Right atrium auricular region (tissue), 2 donors: ENCODE measurements around the gene WDR18. TPM values are rescaled to one million over a fixed set of nuclear protein-coding genes. Genes with fewer than 3 reads are reported as not detected.

Experiments
- DNase-seq: peaks from one replicate; pipeline ENCODE4 v3.0.0-alpha.2; 2019; ENCODE audit warnings: low spot score
- H3K27ac ChIP-seq, 2 donors: fragments of 200-600 bp; sonication (generic); 1 replicate in 1 of 2; 2 replicates in 1 of 2; pipeline ENCODE4 v1.5.1; 2016 to 2019
- H3K27me3 ChIP-seq, 2 donors: fragments of 200-600 bp; sonication (generic); one replicate each; pipeline versions ENCODE4 v1.5.1 to v1.6.0; 2017 to 2019
- H3K36me3 ChIP-seq: fragments of 200-600 bp; sonication (generic); one replicate; pipeline ENCODE4 v1.5.1; 2016
- H3K4me1 ChIP-seq, 2 donors: fragments of 200-600 bp; sonication (generic); one replicate each; pipeline versions ENCODE4 v1.5.1 to v1.6.0; 2017 to 2019
- H3K4me3 ChIP-seq, 2 donors: fragments of 200-600 bp; sonication (generic); 1 replicate in 1 of 2; 2 replicates in 1 of 2; pipeline ENCODE4 v1.5.1; 2017 to 2019; ENCODE audit warnings: mild to moderate bottlenecking in 1 of 2, moderate library complexity in 1 of 2
- H3K9me3 ChIP-seq, 2 donors: fragments of 200-600 bp; sonication (generic); one replicate each; pipeline ENCODE4 v1.5.1; 2019
- total RNA-seq, 2 donors: library from RNA; depleted of rRNA; stranded (reverse); fragments of >200 nt; gene quantifications; one replicate each; pipeline ENCODE4 v1.1.0, GENCODE V29; 2016
- TF ChIP-seq, protein P1 (sequence below), 2 donors: fragments of 200-600 bp; sonication (generic); IDR thresholded peaks; one replicate each; pipeline ENCODE4 v1.5.1; 2019; ENCODE audit warnings: antibody characterized with exemption in 2 of 2

Gene WDR18
- total RNA-seq, 2 donors from 2014 or later: 13.3 to 24.9 TPM

DNA sequence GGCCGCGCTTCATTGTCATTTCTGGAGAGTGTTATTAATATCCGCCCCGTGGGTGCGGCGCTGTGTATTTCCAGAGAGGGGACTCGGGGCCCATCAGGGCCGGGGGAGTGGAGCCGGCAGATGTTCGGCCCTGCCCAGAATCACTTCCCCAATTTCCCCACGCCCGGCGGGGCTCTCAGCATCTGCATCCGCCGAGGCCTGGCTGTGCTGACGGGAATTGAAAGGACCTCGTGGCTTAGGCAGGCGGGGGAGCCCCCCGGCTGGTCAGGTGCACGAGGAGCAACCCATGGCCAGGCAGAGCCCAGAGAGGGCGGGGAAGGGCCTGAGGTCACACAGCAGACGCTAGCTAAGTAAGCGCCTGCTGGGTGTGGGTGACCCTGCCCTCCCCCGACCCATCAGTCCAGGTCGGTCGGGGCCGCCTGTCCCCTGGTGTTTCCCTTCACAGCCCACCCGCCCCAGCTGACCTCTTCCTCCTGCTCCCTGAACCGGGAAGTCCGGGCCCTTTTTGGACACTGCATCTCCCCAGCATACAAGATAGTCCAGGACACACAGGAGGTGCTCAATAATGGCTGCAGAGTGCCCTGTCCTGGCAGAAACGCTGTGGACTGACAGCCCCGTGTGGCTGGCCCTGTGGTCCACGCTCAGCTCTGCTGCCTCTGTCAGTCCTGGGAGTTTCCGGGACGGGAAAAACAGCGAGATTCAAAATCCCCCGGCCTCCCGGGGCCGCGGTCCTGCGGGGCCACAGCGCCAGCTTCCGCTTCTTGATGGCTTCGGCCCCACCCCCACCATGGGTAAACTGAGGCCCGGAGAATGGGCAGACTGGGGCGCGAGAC, 36.2 kb upstream of the WDR18 start:
- peaks cover 0 to 6% of the 10 kb centered on the region in 2 donors for H3K4me1 ChIP-seq
- no peaks in the 10 kb centered on the region for H3K36me3 ChIP-seq
- DNase-seq: no peak
- H3K27ac ChIP-seq: no peak overlapping the region
- H3K27me3 ChIP-seq: no peaks in the 10 kb centered on the region
- TF ChIP-seq, protein P1, sequence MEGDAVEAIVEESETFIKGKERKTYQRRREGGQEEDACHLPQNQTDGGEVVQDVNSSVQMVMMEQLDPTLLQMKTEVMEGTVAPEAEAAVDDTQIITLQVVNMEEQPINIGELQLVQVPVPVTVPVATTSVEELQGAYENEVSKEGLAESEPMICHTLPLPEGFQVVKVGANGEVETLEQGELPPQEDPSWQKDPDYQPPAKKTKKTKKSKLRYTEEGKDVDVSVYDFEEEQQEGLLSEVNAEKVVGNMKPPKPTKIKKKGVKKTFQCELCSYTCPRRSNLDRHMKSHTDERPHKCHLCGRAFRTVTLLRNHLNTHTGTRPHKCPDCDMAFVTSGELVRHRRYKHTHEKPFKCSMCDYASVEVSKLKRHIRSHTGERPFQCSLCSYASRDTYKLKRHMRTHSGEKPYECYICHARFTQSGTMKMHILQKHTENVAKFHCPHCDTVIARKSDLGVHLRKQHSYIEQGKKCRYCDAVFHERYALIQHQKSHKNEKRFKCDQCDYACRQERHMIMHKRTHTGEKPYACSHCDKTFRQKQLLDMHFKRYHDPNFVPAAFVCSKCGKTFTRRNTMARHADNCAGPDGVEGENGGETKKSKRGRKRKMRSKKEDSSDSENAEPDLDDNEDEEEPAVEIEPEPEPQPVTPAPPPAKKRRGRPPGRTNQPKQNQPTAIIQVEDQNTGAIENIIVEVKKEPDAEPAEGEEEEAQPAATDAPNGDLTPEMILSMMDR (IDR thresholded peaks at IDR 0.05): no peak
- H3K9me3 ChIP-seq: no peaks in the 10 kb centered on the region
- H3K4me3 ChIP-seq: no peak overlapping the region

DNA sequence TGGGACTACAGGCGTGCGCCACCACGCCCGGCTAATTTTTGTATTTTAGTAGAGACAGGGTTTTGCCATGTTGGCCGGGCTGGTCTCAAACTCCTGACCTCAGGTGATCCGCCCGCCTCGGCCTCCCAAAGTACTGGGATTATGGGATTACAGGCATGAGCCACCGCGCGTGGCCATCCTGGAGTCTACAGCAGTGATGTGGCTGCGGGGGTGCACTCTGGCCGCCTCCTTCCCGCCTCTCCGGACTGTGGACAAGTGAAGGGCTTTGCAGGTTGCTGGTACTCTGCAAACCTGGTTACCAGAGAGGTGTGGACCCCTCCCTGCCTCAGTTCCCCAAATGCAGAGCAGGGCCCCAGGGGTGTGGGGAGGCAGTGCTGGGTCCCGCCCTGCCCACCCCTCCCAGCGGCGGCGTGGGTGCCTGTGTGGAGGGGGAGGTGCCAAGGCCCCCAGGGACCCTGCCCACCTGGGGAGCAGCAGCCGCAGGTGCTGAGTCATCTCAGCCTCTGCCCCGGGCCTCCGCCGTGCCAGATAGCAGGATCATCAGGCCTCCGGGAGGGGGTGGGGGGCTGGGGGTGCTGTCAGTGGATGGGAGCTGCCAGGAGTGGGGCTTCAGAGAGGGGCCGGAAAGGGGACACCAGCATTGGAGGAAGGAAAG, 35.2 kb upstream of the WDR18 start:
- DNase-seq: no peak
- TF ChIP-seq, protein P1 (IDR thresholded peaks at IDR 0.05): no peak
- Histone ChIP-seq H3K36me3 (no peaks in the 10 kb centered on the region), H3K4me3 (no peak overlapping the region), H3K27ac (no peak overlapping the region), H3K4me1 (peaks cover 0 to 8% of the 10 kb centered on the region in 2 donors), H3K27me3 (no peaks in the 10 kb centered on the region), H3K9me3 (no peaks in the 10 kb centered on the region)

DNA sequence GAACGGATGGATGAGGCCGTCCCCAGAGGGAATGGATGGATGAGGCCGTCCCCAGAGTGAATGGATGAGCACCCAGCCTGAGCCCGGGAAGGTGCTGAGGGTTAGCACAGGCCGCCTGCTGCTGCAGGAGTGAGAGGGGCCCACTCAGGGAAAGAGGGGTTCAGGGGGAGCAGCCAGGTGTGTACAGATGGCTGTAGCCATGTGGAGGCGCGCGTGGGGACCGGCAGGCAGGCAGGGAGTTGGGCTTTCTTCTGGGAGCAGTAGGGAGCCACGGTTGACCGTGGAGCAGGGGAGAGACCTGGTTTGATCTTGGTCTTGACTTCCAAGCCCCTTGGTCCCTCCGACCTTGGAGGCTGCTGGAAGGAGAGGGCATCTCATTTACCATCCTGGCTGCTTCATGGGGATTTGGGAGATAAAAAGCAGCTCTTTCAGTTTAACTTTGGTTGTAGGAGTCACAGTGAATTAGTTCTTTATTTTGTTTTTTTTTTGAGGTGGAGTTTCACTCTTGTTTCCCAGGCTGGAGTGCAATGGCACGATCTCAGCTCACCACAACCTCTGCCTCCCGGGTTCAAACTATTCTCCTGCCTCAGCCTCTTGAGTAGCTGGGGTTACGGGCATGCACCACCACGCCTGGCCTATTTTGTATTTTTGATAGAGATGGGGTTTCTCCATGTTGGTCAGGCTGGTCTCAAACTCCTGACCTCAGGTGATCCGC, 33.6 kb upstream of the WDR18 start:
- Histone ChIP-seq H3K4me3 (no peak overlapping the region), H3K4me1 (peaks cover 0 to 8% of the 10 kb centered on the region in 2 donors), H3K36me3 (no peaks in the 10 kb centered on the region), H3K27me3 (no peaks in the 10 kb centered on the region), H3K27ac (no peak overlapping the region), H3K9me3 (no peaks in the 10 kb centered on the region)
- TF ChIP-seq, protein P1 (IDR thresholded peaks at IDR 0.05): no peak
- DNase-seq: no peak

DNA sequence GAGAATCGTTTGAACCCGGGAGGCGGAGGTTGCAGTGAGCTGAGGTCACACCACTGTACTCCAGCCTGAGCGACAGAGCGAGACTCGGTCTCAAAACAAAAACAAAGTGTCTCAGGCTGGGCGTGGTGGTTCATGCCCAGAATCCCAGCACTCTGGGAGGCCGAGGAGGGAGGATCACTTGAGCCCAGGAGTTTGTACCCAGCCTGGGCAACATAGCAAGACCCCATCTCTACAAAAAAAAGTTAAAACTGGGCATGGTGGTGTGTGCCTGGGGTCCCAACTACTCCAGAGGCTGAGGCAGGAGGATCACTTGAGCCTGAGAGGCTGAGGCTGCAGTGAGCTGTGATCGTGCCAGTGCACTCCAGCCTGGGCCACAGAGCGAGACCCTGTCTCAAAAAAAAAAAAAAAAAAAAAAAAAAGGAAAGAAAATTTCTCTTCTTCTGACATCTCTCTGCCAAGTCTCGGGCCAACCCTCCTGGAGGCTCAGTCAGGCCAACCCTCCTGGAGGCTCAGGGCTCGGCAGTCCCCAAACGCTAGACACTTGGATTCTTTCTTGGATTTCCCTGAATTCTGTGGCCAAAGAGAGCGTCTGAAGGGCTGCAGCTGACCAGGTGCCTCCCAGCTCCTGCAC, 32.0 kb upstream of the WDR18 start:
- peaks cover 0 to 8% of the 10 kb centered on the region in 2 donors for H3K4me1 ChIP-seq
- no peak overlapping the region for H3K4me3 ChIP-seq
- H3K9me3 ChIP-seq: no peaks in the 10 kb centered on the region
- H3K36me3 ChIP-seq: no peaks in the 10 kb centered on the region
- H3K27ac ChIP-seq: no peak overlapping the region
- no peak for DNase-seq
- TF ChIP-seq, protein P1 (IDR thresholded peaks at IDR 0.05): no peak
- H3K27me3 ChIP-seq: no peaks in the 10 kb centered on the region

DNA sequence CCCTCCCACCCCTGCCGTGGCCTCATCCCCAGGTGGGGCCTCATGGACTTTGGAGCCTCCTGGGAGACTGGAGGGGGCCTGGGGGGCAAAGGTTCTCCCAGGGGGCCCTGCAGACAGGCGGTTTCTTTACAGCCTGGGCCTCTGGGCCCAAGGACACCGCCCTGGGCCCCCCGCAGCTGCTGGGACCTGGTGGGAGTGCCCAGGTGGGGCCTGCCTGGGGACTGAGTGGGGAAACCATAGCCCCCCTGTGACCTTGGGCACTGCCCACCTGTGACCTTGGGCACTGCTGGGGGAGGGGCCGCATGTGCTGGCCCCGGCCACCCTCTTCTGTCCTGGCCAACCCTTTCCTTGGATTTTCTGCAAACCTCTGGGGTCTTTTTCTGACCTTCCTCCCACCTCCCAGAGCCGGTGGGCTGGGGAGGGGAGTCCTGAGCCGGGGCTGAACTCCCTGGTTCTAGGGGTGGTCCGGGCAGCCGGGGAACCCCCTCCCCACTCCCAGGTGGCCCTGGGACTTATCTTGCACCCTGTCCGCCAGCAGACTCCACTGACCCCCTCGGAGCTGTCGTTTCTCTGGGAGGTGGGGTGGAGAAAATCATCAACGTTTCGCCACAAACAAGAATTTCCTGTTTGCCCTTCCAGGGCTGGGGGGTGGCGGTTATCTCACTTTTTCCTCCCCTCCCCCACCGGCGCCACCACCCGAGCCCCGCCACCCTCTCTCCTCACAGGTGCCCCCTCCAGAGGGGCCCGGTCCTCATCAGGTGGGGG, 31.3 kb upstream of the WDR18 start:
- no peaks in the 10 kb centered on the region for H3K36me3 ChIP-seq
- H3K27me3 ChIP-seq: no peaks in the 10 kb centered on the region
- no peak overlapping the region for H3K27ac ChIP-seq
- no peak overlapping the region for H3K4me3 ChIP-seq
- H3K4me1 ChIP-seq: peaks cover 0 to 8% of the 10 kb centered on the region in 2 donors
- no peak for DNase-seq
- TF ChIP-seq, protein P1 (IDR thresholded peaks at IDR 0.05): no peak
- H3K9me3 ChIP-seq: no peaks in the 10 kb centered on the region
